HG02870 (cell line): ENCODE measurements around the gene AQP2.

Experiments
- ATAC-seq: cut with Tn5 transposase; IDR thresholded peaks from one replicate; pipeline ENCODE4 v1.9.1; 2021; ENCODE audit warnings: mild to moderate bottlenecking, moderate library complexity; ENCODE audit not compliant: unreplicated experiment

AQP2 gene

GRCh38 chr12:49920241-49920914, 30.2 kb upstream of the AQP2 start:
- ATAC-seq = no peak

- no peak for ATAC-seq
Measured at GRCh38 chr12:49920915-49921286, 29.6 kb upstream of the AQP2 start.

GRCh38 chr12:49921299-49921698, 29.2 kb upstream of the AQP2 start:
- ATAC-seq = no peak

GRCh38 chr12:49921936-49922335, 28.6 kb upstream of the AQP2 start:
- ATAC-seq = no peak

GRCh38 chr12:49922349-49923034, 28.0 kb upstream of the AQP2 start:
- ATAC-seq = no peak

GRCh38 chr12:49923035-49923644, 27.4 kb upstream of the AQP2 start:
- ATAC-seq = no peak

- no peak for ATAC-seq
Measured at GRCh38 chr12:49923880-49924556, 26.5 kb upstream of the AQP2 start.

- no peak for ATAC-seq
Measured at GRCh38 chr12:49924628-49925246, 25.8 kb upstream of the AQP2 start.

GRCh38 chr12:49925433-49926204, 24.9 kb upstream of the AQP2 start:
- ATAC-seq = no peak

GRCh38 chr12:49928471-49928870, 22.1 kb upstream of the AQP2 start:
- no peak for ATAC-seq

- ATAC-seq = no peak
Measured at GRCh38 chr12:49929581-49929980, 21.0 kb upstream of the AQP2 start.

- no peak for ATAC-seq
Measured at GRCh38 chr12:49930515-49931288, 19.8 kb upstream of the AQP2 start.

- ATAC-seq = no peak
Measured at GRCh38 chr12:49932023-49932422, 18.5 kb upstream of the AQP2 start.

GRCh38 chr12:49932533-49933130, 17.9 kb upstream of the AQP2 start:
- no peak for ATAC-seq

- no peak for ATAC-seq
Measured at GRCh38 chr12:49933796-49934195, 16.7 kb upstream of the AQP2 start.

GRCh38 chr12:49934505-49934904, 16.0 kb upstream of the AQP2 start:
- ATAC-seq = no peak

- no peak for ATAC-seq
Measured at GRCh38 chr12:49936925-49937324, 13.6 kb upstream of the AQP2 start.

- ATAC-seq = no peak
Measured at GRCh38 chr12:49937639-49938300, 12.8 kb upstream of the AQP2 start.

GRCh38 chr12:49939307-49939706, 11.2 kb upstream of the AQP2 start:
- ATAC-seq = no peak
